Right renal pelvis (tissue), 4 donors: ENCODE data around the gene NUF2. TPM values are rescaled to one million over a fixed set of nuclear protein-coding genes. Genes with fewer than 3 reads are reported as not detected.

ENCODE experiments used
- DNase-seq, 4 donors: peaks; one replicate each; pipeline ENCODE4 v3.0.0-alpha.2; 2013; ENCODE audit warnings: low read depth in 4 of 4, low spot score in 3 of 4, missing footprints in 1 of 4
- polyA plus RNA-seq, 4 donors: library from polyadenylated mRNA; unstranded; fragments of 120-200 nt; gene quantifications; one replicate each; pipeline ENCODE4 v1.2.1, GENCODE V29; 2013; ENCODE audit not compliant: insufficient read length in 4 of 4

NUF2 gene
- polyA plus RNA-seq, 4 donors: 24.6 to 29.0 (median 26.3) TPM

GRCh38 chr1:163399001-163399400, 77.2 kb downstream of the NUF2 start:
- DNase-seq: no peak

GRCh38 chr1:163399976-163400601, 78.3 kb downstream of the NUF2 start:
- no peak for DNase-seq

- no peak for DNase-seq
Measured at GRCh38 chr1:163401211-163401610, 79.5 kb downstream of the NUF2 start.

Other genes starting within 250 kb of the NUF2 start
- 10 to 100 TPM; 13.7 to 17.1 (median 15.8) TPM for gene RGS5, start 119.0 kb upstream of the NUF2 start, polyA plus RNA-seq